Measurements from ENCODE around the gene GTF2A1. TPM values are rescaled to one million over a fixed set of nuclear protein-coding genes. Genes with fewer than 3 reads are reported as not detected.

The GTF2A1 gene
- total RNA-seq, 4 donors from 2014 or later: 17.1 to 35.1 (median 28.4) TPM

GRCh38 chr14:81236138-81236537 lies 15.4 kb upstream of the GTF2A1 start:
- no peaks in the 10 kb centered on the region for H3K4me1 ChIP-seq
- intact Hi-C loops (cut with DNase I): no loop called here
- no peak overlapping the region for H3K4me3 ChIP-seq
- TF ChIP-seq POLR2AphosphoS5 (IDR thresholded peaks at IDR 0.05): no peak
- no peak for TF ChIP-seq EP300 (IDR thresholded peaks at IDR 0.05)
- TF ChIP-seq, protein P1, sequence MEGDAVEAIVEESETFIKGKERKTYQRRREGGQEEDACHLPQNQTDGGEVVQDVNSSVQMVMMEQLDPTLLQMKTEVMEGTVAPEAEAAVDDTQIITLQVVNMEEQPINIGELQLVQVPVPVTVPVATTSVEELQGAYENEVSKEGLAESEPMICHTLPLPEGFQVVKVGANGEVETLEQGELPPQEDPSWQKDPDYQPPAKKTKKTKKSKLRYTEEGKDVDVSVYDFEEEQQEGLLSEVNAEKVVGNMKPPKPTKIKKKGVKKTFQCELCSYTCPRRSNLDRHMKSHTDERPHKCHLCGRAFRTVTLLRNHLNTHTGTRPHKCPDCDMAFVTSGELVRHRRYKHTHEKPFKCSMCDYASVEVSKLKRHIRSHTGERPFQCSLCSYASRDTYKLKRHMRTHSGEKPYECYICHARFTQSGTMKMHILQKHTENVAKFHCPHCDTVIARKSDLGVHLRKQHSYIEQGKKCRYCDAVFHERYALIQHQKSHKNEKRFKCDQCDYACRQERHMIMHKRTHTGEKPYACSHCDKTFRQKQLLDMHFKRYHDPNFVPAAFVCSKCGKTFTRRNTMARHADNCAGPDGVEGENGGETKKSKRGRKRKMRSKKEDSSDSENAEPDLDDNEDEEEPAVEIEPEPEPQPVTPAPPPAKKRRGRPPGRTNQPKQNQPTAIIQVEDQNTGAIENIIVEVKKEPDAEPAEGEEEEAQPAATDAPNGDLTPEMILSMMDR (IDR thresholded peaks at IDR 0.05): no peak
- TF ChIP-seq POLR2A (IDR thresholded peaks at IDR 0.05; ENCODE audit: low read depth): no peak
- 100% methylated on average over 5 of the region's 20 CpGs for WGBS
- DNase-seq (ENCODE audit: extremely low spot score): no peak
- no peaks in the 10 kb centered on the region for H3K36me3 ChIP-seq
- H3K27me3 ChIP-seq: no peaks in the 10 kb centered on the region
- no peak overlapping the region for H3K27ac ChIP-seq (replicated peaks in 1 of 4)
- peaks cover 0 to 3% (median 0%) of the 10 kb centered on the region in 4 donors for H3K9me3 ChIP-seq

DNA sequence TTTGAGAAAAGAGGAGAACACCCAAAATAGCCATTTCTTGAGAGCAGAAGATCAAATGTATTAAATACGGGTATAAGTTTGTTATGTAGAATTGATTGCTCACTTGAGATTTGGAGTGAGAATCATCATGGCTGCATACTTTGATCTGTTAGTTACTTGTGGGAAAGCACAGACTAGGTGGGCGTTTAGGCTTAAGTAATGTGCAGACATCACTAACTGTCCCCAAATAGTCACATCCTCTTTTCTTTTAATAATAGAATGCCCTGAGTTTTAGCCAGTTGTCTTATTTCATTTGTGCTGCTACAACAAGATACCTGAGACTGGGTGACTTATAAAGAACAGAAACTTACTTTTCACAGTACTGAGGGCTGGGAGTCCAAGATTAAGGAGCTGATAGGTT lies 14.3 kb upstream of the GTF2A1 start:
- no peak for TF ChIP-seq POLR2A (IDR thresholded peaks at IDR 0.05; ENCODE audit: low read depth)
- TF ChIP-seq, protein P1 (IDR thresholded peaks at IDR 0.05): no peak
- TF ChIP-seq POLR2AphosphoS5 (IDR thresholded peaks at IDR 0.05): no peak
- TF ChIP-seq EP300 (IDR thresholded peaks at IDR 0.05): no peak
- Histone ChIP-seq H3K27ac (replicated peaks in 1 of 4) (no peak overlapping the region), H3K27me3 (no peaks in the 10 kb centered on the region), H3K4me1 (no peaks in the 10 kb centered on the region), H3K4me3 (no peak overlapping the region), H3K9me3 (no peaks in the 10 kb centered on the region), H3K36me3 (no peaks in the 10 kb centered on the region)
- no peak for DNase-seq (ENCODE audit: extremely low spot score)
- intact Hi-C loops (cut with DNase I): no loop called here
- WGBS: 53% methylated on average over 2 of the region's 2 CpGs

- Histone ChIP-seq H3K4me3 (no peak overlapping the region), H3K27ac (replicated peaks in 1 of 4) (no peak overlapping the region), H3K4me1 (no peaks in the 10 kb centered on the region), H3K27me3 (no peaks in the 10 kb centered on the region), H3K36me3 (no peaks in the 10 kb centered on the region), H3K9me3 (no peaks in the 10 kb centered on the region)
- TF ChIP-seq POLR2AphosphoS5 (IDR thresholded peaks at IDR 0.05) (no peak), POLR2A (IDR thresholded peaks at IDR 0.05; ENCODE audit: low read depth) (no peak), EP300 (IDR thresholded peaks at IDR 0.05) (no peak)
- TF ChIP-seq, protein P1 (IDR thresholded peaks at IDR 0.05): no peak
- intact Hi-C loops (cut with DNase I): no loop called here
- DNase-seq (ENCODE audit: extremely low spot score): no peak
Observed at GRCh38 chr14:81234278-81234677, 13.5 kb upstream of the GTF2A1 start.

- 80% methylated on average over 1 of the region's 1 CpG for WGBS
- no peak overlapping the region for H3K4me3 ChIP-seq
- no peaks in the 10 kb centered on the region for H3K4me1 ChIP-seq
- TF ChIP-seq EP300 (IDR thresholded peaks at IDR 0.05): no peak
- no peak for TF ChIP-seq POLR2AphosphoS5 (IDR thresholded peaks at IDR 0.05)
- TF ChIP-seq POLR2A (IDR thresholded peaks at IDR 0.05; ENCODE audit: low read depth): no peak
- TF ChIP-seq, protein P1 (IDR thresholded peaks at IDR 0.05): no peak
- H3K27ac ChIP-seq (replicated peaks in 1 of 4): no peak overlapping the region
- H3K36me3 ChIP-seq: no peaks in the 10 kb centered on the region
- DNase-seq (ENCODE audit: extremely low spot score): no peak
- H3K27me3 ChIP-seq: no peaks in the 10 kb centered on the region
- intact Hi-C loops (cut with DNase I): no loop called here
- H3K9me3 ChIP-seq: no peaks in the 10 kb centered on the region
Observed at GRCh38 chr14:81233615-81234014, 12.9 kb upstream of the GTF2A1 start.

DNA sequence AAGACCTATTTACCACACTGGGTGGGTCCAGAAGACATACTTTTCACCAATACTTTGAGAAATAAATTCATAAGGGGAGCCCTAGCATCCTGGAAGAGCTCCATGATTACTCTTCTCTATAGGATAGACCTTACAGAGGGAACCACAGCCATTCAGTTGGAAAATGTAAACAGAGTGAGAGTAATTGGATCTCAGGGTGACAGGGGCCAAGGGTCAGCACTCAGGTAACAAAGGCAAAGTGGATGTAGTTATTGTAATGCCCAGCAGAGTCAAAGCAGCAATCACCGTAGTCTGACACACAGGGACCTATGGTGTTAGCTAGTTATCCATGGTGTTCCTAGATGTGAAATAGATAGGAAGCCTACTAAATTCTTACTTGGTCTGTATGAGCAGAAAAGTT lies 10.8 kb upstream of the GTF2A1 start:
- no peak for DNase-seq (ENCODE audit: extremely low spot score)
- Histone ChIP-seq H3K4me1 (no peaks in the 10 kb centered on the region), H3K27ac (replicated peaks in 1 of 4) (no peak overlapping the region), H3K4me3 (no peak overlapping the region), H3K9me3 (no peaks in the 10 kb centered on the region), H3K36me3 (no peaks in the 10 kb centered on the region), H3K27me3 (no peaks in the 10 kb centered on the region)
- WGBS: 95% methylated on average over 1 of the region's 1 CpG
- TF ChIP-seq EP300 (IDR thresholded peaks at IDR 0.05) (no peak), POLR2AphosphoS5 (IDR thresholded peaks at IDR 0.05) (no peak), POLR2A (IDR thresholded peaks at IDR 0.05; ENCODE audit: low read depth) (no peak)
- TF ChIP-seq, protein P1 (IDR thresholded peaks at IDR 0.05): no peak
- intact Hi-C loops (cut with DNase I): no loop called here

Measured in esophagus muscularis mucosa (tissue), 4 donors.